ENCODE data around the gene MMS19. TPM values are rescaled to one million over a fixed set of nuclear protein-coding genes. Genes with fewer than 3 reads are reported as not detected.
"Not testable (repeated sequence)": the region's sequence is repeated elsewhere in the genome, so short reads cannot be mapped to it uniquely, and the experiment has no call there.

The MMS19 gene
- total RNA-seq, 4 donors from 2014 or later: 80.4 to 90.2 (median 88.4) TPM

GRCh38 chr10:97531401-97531986, 33.3 kb upstream of the MMS19 start:
- Histone ChIP-seq H3K9me3 (no peaks in the 10 kb centered on the region), H3K36me3 (no peaks in the 10 kb centered on the region), H3K27ac (no peak overlapping the region), H3K27me3 (no peaks in the 10 kb centered on the region), H3K4me1 (no peaks in the 10 kb centered on the region), H3K4me3 (no peak overlapping the region)
- WGBS, 2 donors: 89 to 90% methylated on average over 10 of the region's 10 CpGs
- TF ChIP-seq, protein P1, sequence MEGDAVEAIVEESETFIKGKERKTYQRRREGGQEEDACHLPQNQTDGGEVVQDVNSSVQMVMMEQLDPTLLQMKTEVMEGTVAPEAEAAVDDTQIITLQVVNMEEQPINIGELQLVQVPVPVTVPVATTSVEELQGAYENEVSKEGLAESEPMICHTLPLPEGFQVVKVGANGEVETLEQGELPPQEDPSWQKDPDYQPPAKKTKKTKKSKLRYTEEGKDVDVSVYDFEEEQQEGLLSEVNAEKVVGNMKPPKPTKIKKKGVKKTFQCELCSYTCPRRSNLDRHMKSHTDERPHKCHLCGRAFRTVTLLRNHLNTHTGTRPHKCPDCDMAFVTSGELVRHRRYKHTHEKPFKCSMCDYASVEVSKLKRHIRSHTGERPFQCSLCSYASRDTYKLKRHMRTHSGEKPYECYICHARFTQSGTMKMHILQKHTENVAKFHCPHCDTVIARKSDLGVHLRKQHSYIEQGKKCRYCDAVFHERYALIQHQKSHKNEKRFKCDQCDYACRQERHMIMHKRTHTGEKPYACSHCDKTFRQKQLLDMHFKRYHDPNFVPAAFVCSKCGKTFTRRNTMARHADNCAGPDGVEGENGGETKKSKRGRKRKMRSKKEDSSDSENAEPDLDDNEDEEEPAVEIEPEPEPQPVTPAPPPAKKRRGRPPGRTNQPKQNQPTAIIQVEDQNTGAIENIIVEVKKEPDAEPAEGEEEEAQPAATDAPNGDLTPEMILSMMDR (IDR thresholded peaks at IDR 0.05): no peak
- no peak for TF ChIP-seq EP300 (IDR thresholded peaks at IDR 0.05)
- no peak for TF ChIP-seq POLR2A (IDR thresholded peaks at IDR 0.05)
- no peak for DNase-seq (ENCODE audit: low spot score in 2 of 2)

GRCh38 chr10:97529685-97530465, 31.7 kb upstream of the MMS19 start:
- H3K27ac ChIP-seq: no peak overlapping the region
- WGBS, 2 donors: 78 to 88% methylated on average over 14 of the region's 14 CpGs
- H3K36me3 ChIP-seq: no peaks in the 10 kb centered on the region
- H3K27me3 ChIP-seq: no peaks in the 10 kb centered on the region
- H3K4me1 ChIP-seq: no peaks in the 10 kb centered on the region
- no peak overlapping the region for H3K4me3 ChIP-seq
- DNase-seq (ENCODE audit: low spot score in 2 of 2): no peak
- no peaks in the 10 kb centered on the region for H3K9me3 ChIP-seq
- TF ChIP-seq, protein P1 (IDR thresholded peaks at IDR 0.05): no peak
- no peak for TF ChIP-seq POLR2A (IDR thresholded peaks at IDR 0.05)
- TF ChIP-seq EP300 (IDR thresholded peaks at IDR 0.05): no peak

DNA sequence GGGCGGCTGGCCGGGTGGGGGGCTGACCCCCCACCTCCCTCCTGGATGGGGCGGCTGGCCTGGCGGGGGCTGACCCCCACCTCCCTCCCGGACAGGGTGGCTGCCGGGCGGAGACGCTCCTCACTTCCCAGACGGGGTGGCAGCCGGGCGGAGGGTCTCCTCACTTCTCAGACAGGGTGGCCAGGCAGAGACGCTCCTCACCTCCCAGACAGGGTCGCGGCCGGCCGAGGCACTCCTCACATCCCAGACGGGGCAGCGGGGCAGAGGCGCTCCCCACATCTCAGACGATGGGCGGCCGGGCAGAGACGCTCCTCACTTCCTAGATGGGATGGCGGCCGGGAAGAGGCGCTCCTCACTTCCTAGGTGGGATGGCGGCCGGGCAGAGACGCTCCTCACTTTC, 30.7 kb upstream of the MMS19 start:
- H3K27me3 ChIP-seq; H3K36me3 ChIP-seq; H3K4me1 ChIP-seq; H3K27ac ChIP-seq; DNase-seq (ENCODE audit: low spot score in 2 of 2); H3K9me3 ChIP-seq; H3K4me3 ChIP-seq: not testable (repeated sequence)
- WGBS, 2 donors: 84% methylated on average over 16 of the region's 29 CpGs; no CpG with 5 or more reads in 1 of the 2 donors

DNA sequence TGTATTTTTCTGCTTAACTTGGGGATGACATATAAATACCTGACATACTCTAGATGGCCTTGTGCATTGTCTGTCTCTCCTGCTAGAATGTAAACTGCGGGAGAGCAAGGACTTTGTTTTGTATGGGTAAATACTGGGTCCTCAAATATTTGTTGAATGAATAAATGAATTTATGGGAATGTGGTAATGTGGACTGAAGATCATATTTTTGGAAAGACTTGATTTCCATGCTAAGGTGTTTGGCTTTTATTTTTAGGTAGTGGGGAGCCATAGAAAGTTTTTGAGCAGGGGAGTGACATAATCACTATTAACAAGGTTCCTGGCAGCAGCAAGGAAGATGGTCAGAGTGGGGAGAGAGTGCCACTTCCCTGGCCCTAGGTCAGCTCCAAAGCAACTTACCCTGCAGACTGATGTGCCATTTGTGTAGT, 27.5 kb upstream of the MMS19 start:
- no peak for TF ChIP-seq EP300 (IDR thresholded peaks at IDR 0.05)
- TF ChIP-seq POLR2A (IDR thresholded peaks at IDR 0.05): no peak
- TF ChIP-seq, protein P1 (IDR thresholded peaks at IDR 0.05): no peak
- Histone ChIP-seq H3K4me3 (no peak overlapping the region), H3K36me3 (no peaks in the 10 kb centered on the region), H3K4me1 (peaks cover 0 to 21% (median 0%) of the 10 kb centered on the region in 4 donors), H3K27me3 (no peaks in the 10 kb centered on the region), H3K27ac (no peak overlapping the region), H3K9me3 (no peaks in the 10 kb centered on the region)
- WGBS, 2 donors: 84 to 93% methylated on average over 1 of the region's 1 CpG
- DNase-seq (ENCODE audit: low spot score in 2 of 2): no peak

GRCh38 chr10:97525086-97525485, 26.9 kb upstream of the MMS19 start:
- Histone ChIP-seq H3K9me3 (no peaks in the 10 kb centered on the region), H3K4me3 (no peak overlapping the region), H3K4me1 (peaks cover 0 to 21% (median 0%) of the 10 kb centered on the region in 4 donors), H3K27ac (no peak overlapping the region), H3K36me3 (no peaks in the 10 kb centered on the region), H3K27me3 (no peaks in the 10 kb centered on the region)
- WGBS, 2 donors: 92 to 95% methylated on average over 5 of the region's 5 CpGs
- TF ChIP-seq, protein P1 (IDR thresholded peaks at IDR 0.05): no peak
- TF ChIP-seq POLR2A (IDR thresholded peaks at IDR 0.05) (no peak), EP300 (IDR thresholded peaks at IDR 0.05) (no peak)
- no peak for DNase-seq (ENCODE audit: low spot score in 2 of 2)
